Measurements from ENCODE around the gene PPARG.

The PPARG gene

GRCh38 chr3:12460127-12460526 lies 171.3 kb downstream of the PPARG start:
- no peaks in the 10 kb centered on the region for H3K9me3 ChIP-seq (ENCODE audit: severe bottlenecking)
- H3K27ac ChIP-seq (ENCODE audit: poor library complexity, severe bottlenecking) = no peak overlapping the region
- no peak for ATAC-seq (ENCODE audit: low read depth)
- H3K27me3 ChIP-seq (ENCODE audit: insufficient read depth, poor library complexity, severe bottlenecking) = no peaks in the 10 kb centered on the region
- DNase-seq (ENCODE audit: low spot score) = no peak
- H3K4me1 ChIP-seq (ENCODE audit: insufficient read depth, poor library complexity, severe bottlenecking) = no peaks in the 10 kb centered on the region
- H3K4me3 ChIP-seq (ENCODE audit: severe bottlenecking) = no peak overlapping the region
- TF ChIP-seq CTCF (IDR thresholded peaks at IDR 0.05; ENCODE audit: poor library complexity, severe bottlenecking) = no peak
- H3K36me3 ChIP-seq (ENCODE audit: low read depth) = no peaks in the 10 kb centered on the region

- DNase-seq (ENCODE audit: low spot score) (no peak), ATAC-seq (ENCODE audit: low read depth) (no peak)
- TF ChIP-seq CTCF (IDR thresholded peaks at IDR 0.05; ENCODE audit: poor library complexity, severe bottlenecking) = no peak
- Histone ChIP-seq H3K4me3 (ENCODE audit: severe bottlenecking) (no peak overlapping the region), H3K9me3 (ENCODE audit: severe bottlenecking) (no peaks in the 10 kb centered on the region), H3K27ac (ENCODE audit: poor library complexity, severe bottlenecking) (no peak overlapping the region), H3K36me3 (ENCODE audit: low read depth) (no peaks in the 10 kb centered on the region), H3K27me3 (ENCODE audit: insufficient read depth, poor library complexity, severe bottlenecking) (no peaks in the 10 kb centered on the region), H3K4me1 (ENCODE audit: insufficient read depth, poor library complexity, severe bottlenecking) (no peaks in the 10 kb centered on the region)
Measured at GRCh38 chr3:12461097-12461649, 172.3 kb downstream of the PPARG start.

GRCh38 chr3:12462159-12462947 lies 173.5 kb downstream of the PPARG start:
- H3K4me1 ChIP-seq (ENCODE audit: insufficient read depth, poor library complexity, severe bottlenecking) = no peaks in the 10 kb centered on the region
- ATAC-seq (ENCODE audit: low read depth) (no peak), DNase-seq (ENCODE audit: low spot score) (no peak)
- H3K27ac ChIP-seq (ENCODE audit: poor library complexity, severe bottlenecking) = no peak overlapping the region
- H3K36me3 ChIP-seq (ENCODE audit: low read depth) = no peaks in the 10 kb centered on the region
- no peaks in the 10 kb centered on the region for H3K27me3 ChIP-seq (ENCODE audit: insufficient read depth, poor library complexity, severe bottlenecking)
- no peaks in the 10 kb centered on the region for H3K9me3 ChIP-seq (ENCODE audit: severe bottlenecking)
- no peak overlapping the region for H3K4me3 ChIP-seq (ENCODE audit: severe bottlenecking)
- no peak for TF ChIP-seq CTCF (IDR thresholded peaks at IDR 0.05; ENCODE audit: poor library complexity, severe bottlenecking)

- DNase-seq (ENCODE audit: low spot score) = no peak
- no peak for TF ChIP-seq CTCF (IDR thresholded peaks at IDR 0.05; ENCODE audit: poor library complexity, severe bottlenecking)
- no peak overlapping the region for H3K27ac ChIP-seq (ENCODE audit: poor library complexity, severe bottlenecking)
- no peak overlapping the region for H3K4me3 ChIP-seq (ENCODE audit: severe bottlenecking)
- no peak for ATAC-seq (ENCODE audit: low read depth)
- H3K27me3 ChIP-seq (ENCODE audit: insufficient read depth, poor library complexity, severe bottlenecking) = no peaks in the 10 kb centered on the region
- no peaks in the 10 kb centered on the region for H3K9me3 ChIP-seq (ENCODE audit: severe bottlenecking)
- H3K4me1 ChIP-seq (ENCODE audit: insufficient read depth, poor library complexity, severe bottlenecking) = no peaks in the 10 kb centered on the region
- H3K36me3 ChIP-seq (ENCODE audit: low read depth) = no peaks in the 10 kb centered on the region
Measured at GRCh38 chr3:12463686-12464085, 174.8 kb downstream of the PPARG start.

GRCh38 chr3:12464181-12464580 lies 175.3 kb downstream of the PPARG start:
- TF ChIP-seq CTCF (IDR thresholded peaks at IDR 0.05; ENCODE audit: poor library complexity, severe bottlenecking) = no peak
- Histone ChIP-seq H3K4me3 (ENCODE audit: severe bottlenecking) (no peak overlapping the region), H3K4me1 (ENCODE audit: insufficient read depth, poor library complexity, severe bottlenecking) (no peaks in the 10 kb centered on the region), H3K36me3 (ENCODE audit: low read depth) (no peaks in the 10 kb centered on the region), H3K27ac (ENCODE audit: poor library complexity, severe bottlenecking) (no peak overlapping the region), H3K27me3 (ENCODE audit: insufficient read depth, poor library complexity, severe bottlenecking) (no peaks in the 10 kb centered on the region), H3K9me3 (ENCODE audit: severe bottlenecking) (no peaks in the 10 kb centered on the region)
- ATAC-seq (ENCODE audit: low read depth) (no peak), DNase-seq (ENCODE audit: low spot score) (no peak)

All from RWPE2 (cell line).